IPS DF 6.9 (cell line): Measurements from ENCODE around the gene SEMA6B.
A peak's percentile ranks its signal among the peaks of the same experiment; 100 is the strongest.
"Not testable (repeated sequence)": the region's sequence is repeated elsewhere in the genome, so short reads cannot be mapped to it uniquely, and the experiment has no call there.

Experiments
- DNase-seq: peaks from one replicate; pipeline ENCODE4 v3.0.0-alpha.2; 2013; ENCODE audit warnings: low read depth, low spot score
- H3K27ac ChIP-seq: one replicate; pipeline ENCODE4 v1.5.1; 2013; ENCODE audit warnings: low read length, control low read depth
- H3K27me3 ChIP-seq: 2 replicates; pipeline ENCODE4 v1.6.1; 2013; ENCODE audit warnings: mild to moderate bottlenecking, low read length; ENCODE audit not compliant: control insufficient read depth, insufficient read depth
- H3K36me3 ChIP-seq: 2 replicates; pipeline ENCODE4 v1.6.1; 2013; ENCODE audit warnings: low read length; ENCODE audit not compliant: control insufficient read depth, insufficient read depth
- H3K4me1 ChIP-seq: 2 replicates; pipeline ENCODE4 v1.6.1; 2013; ENCODE audit warnings: low read length; ENCODE audit not compliant: control insufficient read depth, insufficient read depth
- H3K4me3 ChIP-seq: 2 replicates; pipeline ENCODE4 v1.5.1; 2013; ENCODE audit warnings: mild to moderate bottlenecking, low read length
- H3K9me3 ChIP-seq: 2 replicates; pipeline ENCODE4 v1.6.1; 2013; ENCODE audit warnings: low read length, inconsistent platforms; ENCODE audit not compliant: control insufficient read depth, insufficient read depth
- WGBS: extraction: QIAGEN DNeasy Blood & Tissue Kit; methylation state at CpG from one replicate; pipeline ENCODE4 v1.1.7; 2013; ENCODE audit warnings: mixed read lengths, missing lambda C conversion rate; ENCODE audit not compliant: insufficient read length, insufficient coverage; 5-methylcytosine and 5-hydroxymethylcytosine counted together

The SEMA6B gene

DNA sequence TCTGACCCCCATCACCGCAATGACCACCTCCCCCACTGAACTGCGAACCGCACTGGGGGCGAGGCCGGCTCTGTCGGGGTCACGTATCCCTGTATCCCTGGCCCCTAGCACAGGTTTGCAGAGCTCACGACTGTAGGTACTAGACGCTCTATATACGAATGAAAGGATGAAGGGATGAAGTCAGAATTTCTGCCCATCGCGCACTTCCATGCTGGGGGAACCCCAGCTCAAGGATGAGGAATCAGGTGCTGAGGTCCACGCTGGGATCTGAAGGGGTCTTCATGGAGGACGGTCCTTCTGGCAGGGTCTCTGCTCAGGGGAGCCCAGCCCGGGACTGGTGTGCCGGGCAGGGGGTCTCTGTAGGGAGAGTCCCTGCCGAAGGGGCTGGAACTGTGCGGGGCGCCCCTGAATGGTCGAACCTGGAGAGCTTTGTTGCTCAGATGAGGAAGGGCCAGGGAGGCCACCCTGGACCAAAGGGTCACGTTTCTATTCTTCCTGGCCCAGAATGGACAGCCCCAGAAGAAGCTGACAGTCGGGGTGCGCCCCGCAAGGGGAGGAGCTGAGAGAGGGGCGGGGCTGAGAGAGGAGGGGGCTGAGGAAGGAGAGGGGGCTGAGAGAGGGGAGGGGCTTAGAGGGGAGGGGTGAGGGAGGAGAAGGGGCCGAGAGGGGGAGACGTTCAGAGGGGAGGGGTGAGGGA lies 37.9 kb upstream of the SEMA6B start:
- Histone ChIP-seq H3K36me3 (no peaks in the 10 kb centered on the region), H3K27ac (no peak overlapping the region), H3K4me3 (peak overlapping the region; percentile 28; the same call in 1 of the 2 replicates), H3K9me3 (no peaks in the 10 kb centered on the region), H3K4me1 (0 out of 2 replicates have a peak, but pooled peaks cover 1% of the 10 kb centered on the region), H3K27me3 (no peaks in the 10 kb centered on the region)
- DNase-seq = no peak
- WGBS = no CpG with 5 or more reads among the region's 27 CpGs

- no peak for DNase-seq
- no peaks in the 10 kb centered on the region for H3K36me3 ChIP-seq
- H3K27ac ChIP-seq = no peak overlapping the region
- peaks cover 3% of the 10 kb centered on the region; the same call in 1 of the 2 replicates for H3K4me1 ChIP-seq
- WGBS = no CpG with 5 or more reads among the region's 21 CpGs
- no peak overlapping the region for H3K4me3 ChIP-seq
- H3K27me3 ChIP-seq = no peaks in the 10 kb centered on the region
- H3K9me3 ChIP-seq = no peaks in the 10 kb centered on the region
Observed at GRCh38 chr19:4596033-4596904, 36.8 kb upstream of the SEMA6B start.

GRCh38 chr19:4595158-4595557 lies 35.7 kb upstream of the SEMA6B start:
- WGBS = no CpG with 5 or more reads among the region's 9 CpGs
- DNase-seq, H3K27ac ChIP-seq, H3K27me3 ChIP-seq, H3K4me3 ChIP-seq, H3K9me3 ChIP-seq, H3K4me1 ChIP-seq, H3K36me3 ChIP-seq: not testable (repeated sequence)

GRCh38 chr19:4594201-4594600 lies 34.7 kb upstream of the SEMA6B start:
- DNase-seq = no peak
- H3K27me3 ChIP-seq = no peaks in the 10 kb centered on the region
- no peak overlapping the region for H3K27ac ChIP-seq
- H3K4me3 ChIP-seq = no peak overlapping the region
- no peaks in the 10 kb centered on the region for H3K9me3 ChIP-seq
- H3K36me3 ChIP-seq = no peaks in the 10 kb centered on the region
- WGBS = no CpG with 5 or more reads among the region's 9 CpGs
- H3K4me1 ChIP-seq = peaks cover 3% of the 10 kb centered on the region; the same call in 1 of the 2 replicates

- H3K9me3 ChIP-seq = no peaks in the 10 kb centered on the region
- no peaks in the 10 kb centered on the region for H3K27me3 ChIP-seq
- DNase-seq = no peak
- WGBS = no CpG with 5 or more reads among the region's 6 CpGs
- peaks cover 3% of the 10 kb centered on the region; the same call in 1 of the 2 replicates for H3K4me1 ChIP-seq
- no peak overlapping the region for H3K27ac ChIP-seq
- no peak overlapping the region for H3K4me3 ChIP-seq
- no peaks in the 10 kb centered on the region for H3K36me3 ChIP-seq
Observed at GRCh38 chr19:4593409-4593851, 33.9 kb upstream of the SEMA6B start.

DNA sequence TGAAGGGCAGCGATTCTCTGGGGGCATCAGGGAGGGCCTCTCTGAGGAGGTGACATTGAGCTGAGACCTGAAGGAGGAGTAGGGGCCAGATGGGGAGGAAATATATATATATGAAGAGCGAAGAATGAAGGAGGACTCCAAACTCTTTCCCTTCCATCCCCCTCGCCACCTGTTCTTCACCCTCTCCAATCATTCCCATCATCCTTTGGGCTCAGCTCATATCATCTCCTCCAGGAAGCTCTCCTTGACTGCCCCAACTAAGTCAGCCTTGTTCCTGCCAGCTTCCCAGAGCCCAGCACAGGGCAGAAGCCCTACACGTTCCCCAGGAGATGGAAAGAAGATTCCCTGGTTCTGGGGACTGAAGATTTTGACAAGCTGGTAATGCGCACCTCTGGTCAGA lies 33.0 kb upstream of the SEMA6B start:
- H3K27ac ChIP-seq = no peak overlapping the region
- no peaks in the 10 kb centered on the region for H3K36me3 ChIP-seq
- H3K9me3 ChIP-seq = no peaks in the 10 kb centered on the region
- no peak for DNase-seq
- WGBS = no CpG with 5 or more reads among the region's 5 CpGs
- H3K4me1 ChIP-seq = peaks cover 3% of the 10 kb centered on the region; the same call in 1 of the 2 replicates
- no peaks in the 10 kb centered on the region for H3K27me3 ChIP-seq
- H3K4me3 ChIP-seq = no peak overlapping the region

GRCh38 chr19:4591320-4591719 lies 31.8 kb upstream of the SEMA6B start:
- DNase-seq = no peak
- Histone ChIP-seq H3K4me1 (peaks cover 2% of the 10 kb centered on the region; the same call in 1 of the 2 replicates), H3K27ac (no peak overlapping the region), H3K27me3 (no peaks in the 10 kb centered on the region), H3K4me3 (no peak overlapping the region), H3K9me3 (no peaks in the 10 kb centered on the region), H3K36me3 (no peaks in the 10 kb centered on the region)
- no CpG with 5 or more reads among the region's 6 CpGs for WGBS

GRCh38 chr19:4590559-4590958 lies 31.1 kb upstream of the SEMA6B start:
- WGBS = no CpG with 5 or more reads among the region's 9 CpGs
- Histone ChIP-seq H3K27ac (no peak overlapping the region), H3K36me3 (no peaks in the 10 kb centered on the region), H3K4me3 (no peak overlapping the region), H3K9me3 (no peaks in the 10 kb centered on the region), H3K4me1 (peaks cover 2% of the 10 kb centered on the region; the same call in 1 of the 2 replicates), H3K27me3 (no peaks in the 10 kb centered on the region)
- no peak for DNase-seq

- H3K27ac ChIP-seq = no peak overlapping the region
- no peaks in the 10 kb centered on the region for H3K9me3 ChIP-seq
- no peaks in the 10 kb centered on the region for H3K27me3 ChIP-seq
- H3K4me1 ChIP-seq = peaks cover 2% of the 10 kb centered on the region; the same call in 1 of the 2 replicates
- no CpG with 5 or more reads among the region's 11 CpGs for WGBS
- no peak for DNase-seq
- H3K4me3 ChIP-seq = no peak overlapping the region
- no peaks in the 10 kb centered on the region for H3K36me3 ChIP-seq
Observed at GRCh38 chr19:4589579-4590410, 30.3 kb upstream of the SEMA6B start.

GRCh38 chr19:4588291-4588761 lies 28.8 kb upstream of the SEMA6B start:
- Histone ChIP-seq H3K4me3 (no peak overlapping the region), H3K27me3 (no peaks in the 10 kb centered on the region), H3K36me3 (no peaks in the 10 kb centered on the region), H3K4me1 (peaks cover 4% of the 10 kb centered on the region; the same call in 1 of the 2 replicates), H3K27ac (no peak overlapping the region), H3K9me3 (no peaks in the 10 kb centered on the region)
- WGBS = no CpG with 5 or more reads among the region's 9 CpGs
- no peak for DNase-seq
